ENCODE measurements around the gene SLF1. TPM values are rescaled to one million over a fixed set of nuclear protein-coding genes. Genes with fewer than 3 reads are reported as not detected.

The SLF1 gene
- total RNA-seq, 4 donors from 2014 or later: 1.7 to 7.2 (median 5.4) TPM

- TF ChIP-seq POLR2A (IDR thresholded peaks at IDR 0.05): no peak
- no peak for TF ChIP-seq CTCF (IDR thresholded peaks at IDR 0.05)
- H3K4me3 ChIP-seq (ENCODE audit: low read depth, poor library complexity, severe bottlenecking): no peak overlapping the region
- intact Hi-C loops (cut with DNase I; ENCODE audit: low total_unique reads): no loop called here
- no peak for DNase-seq (ENCODE audit: low spot score in 2 of 2)
- 69 to 73% methylated on average over 1 of the region's 1 CpG for WGBS, 2 donors
These were observed 87.0 kb downstream of the SLF1 start for GRCh38 chr5:94705427-94705826.

GRCh38 chr5:94707359-94707758 lies 88.9 kb downstream of the SLF1 start:
- DNase-seq (ENCODE audit: low spot score in 2 of 2): no peak
- TF ChIP-seq POLR2A (IDR thresholded peaks at IDR 0.05) (no peak), CTCF (IDR thresholded peaks at IDR 0.05) (no peak)
- intact Hi-C loops (cut with DNase I; ENCODE audit: low total_unique reads): no loop called here

GRCh38 chr5:94709277-94709676 lies 90.8 kb downstream of the SLF1 start:
- no peak for DNase-seq (ENCODE audit: low spot score in 2 of 2)
- intact Hi-C loops (cut with DNase I; ENCODE audit: low total_unique reads): no loop called here
- H3K4me3 ChIP-seq (ENCODE audit: low read depth, poor library complexity, severe bottlenecking): no peak overlapping the region
- WGBS, 2 donors: 74 to 85% methylated on average over 1 of the region's 1 CpG
- TF ChIP-seq POLR2A (IDR thresholded peaks at IDR 0.05) (no peak), CTCF (IDR thresholded peaks at IDR 0.05) (no peak)

More at GRCh38 chr5:94707359-94707758, 88.9 kb downstream of the SLF1 start:
- no peak overlapping the region for H3K4me3 ChIP-seq (ENCODE audit: low read depth, poor library complexity, severe bottlenecking)
- WGBS, 2 donors: 34 to 39% methylated on average over 2 of the region's 2 CpGs

- DNase-seq (ENCODE audit: low spot score in 2 of 2): no peak
- H3K4me3 ChIP-seq (ENCODE audit: low read depth, poor library complexity, severe bottlenecking): no peak overlapping the region
- TF ChIP-seq CTCF (IDR thresholded peaks at IDR 0.05) (no peak), POLR2A (IDR thresholded peaks at IDR 0.05) (no peak)
- intact Hi-C loops (cut with DNase I; ENCODE audit: low total_unique reads): no loop called here
These were observed 93.3 kb downstream of the SLF1 start for GRCh38 chr5:94711785-94712184.

DNA sequence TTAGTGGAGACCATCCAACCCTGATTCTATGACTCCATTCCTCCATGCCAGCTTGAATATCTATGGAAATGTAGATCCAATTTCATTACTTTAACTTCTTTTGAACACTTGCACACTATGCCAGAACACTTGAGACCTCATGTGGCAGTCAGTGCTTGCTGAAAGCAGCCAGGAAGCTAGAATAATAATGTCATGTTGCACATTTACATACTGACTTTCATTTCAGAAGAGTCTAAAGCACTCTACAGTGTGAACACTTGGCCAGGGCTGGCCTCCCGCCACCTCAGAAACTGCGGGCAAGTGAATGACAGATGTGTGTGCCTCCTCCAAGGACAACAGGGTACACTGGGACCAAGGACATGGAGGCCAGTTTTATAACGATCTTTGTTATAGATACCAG lies 97.3 kb downstream of the SLF1 start:
- TF ChIP-seq CTCF (IDR thresholded peaks at IDR 0.05) (no peak), POLR2A (IDR thresholded peaks at IDR 0.05) (no peak)
- WGBS, 2 donors: 82 to 85% methylated on average over 3 of the region's 3 CpGs
- no peak for DNase-seq (ENCODE audit: low spot score in 2 of 2)
- intact Hi-C loops (cut with DNase I; ENCODE audit: low total_unique reads): no loop called here
- no peak overlapping the region for H3K4me3 ChIP-seq (ENCODE audit: low read depth, poor library complexity, severe bottlenecking)

GRCh38 chr5:94725142-94725541 lies 106.7 kb downstream of the SLF1 start:
- intact Hi-C loops (cut with DNase I; ENCODE audit: low total_unique reads): no loop called here
- DNase-seq (ENCODE audit: low spot score in 2 of 2): no peak
- TF ChIP-seq POLR2A (IDR thresholded peaks at IDR 0.05) (no peak), CTCF (IDR thresholded peaks at IDR 0.05) (no peak)
- H3K4me3 ChIP-seq (ENCODE audit: low read depth, poor library complexity, severe bottlenecking): no peak overlapping the region
- 74 to 76% methylated on average over 1 of the region's 1 CpG for WGBS, 2 donors

All from lower leg skin (tissue), 4 donors.